ENCODE results near the gene DPP3.
"Not testable (repeated sequence)": the region's sequence is repeated elsewhere in the genome, so short reads cannot be mapped to it uniquely, and the experiment has no call there.

DPP3 gene, protein sequence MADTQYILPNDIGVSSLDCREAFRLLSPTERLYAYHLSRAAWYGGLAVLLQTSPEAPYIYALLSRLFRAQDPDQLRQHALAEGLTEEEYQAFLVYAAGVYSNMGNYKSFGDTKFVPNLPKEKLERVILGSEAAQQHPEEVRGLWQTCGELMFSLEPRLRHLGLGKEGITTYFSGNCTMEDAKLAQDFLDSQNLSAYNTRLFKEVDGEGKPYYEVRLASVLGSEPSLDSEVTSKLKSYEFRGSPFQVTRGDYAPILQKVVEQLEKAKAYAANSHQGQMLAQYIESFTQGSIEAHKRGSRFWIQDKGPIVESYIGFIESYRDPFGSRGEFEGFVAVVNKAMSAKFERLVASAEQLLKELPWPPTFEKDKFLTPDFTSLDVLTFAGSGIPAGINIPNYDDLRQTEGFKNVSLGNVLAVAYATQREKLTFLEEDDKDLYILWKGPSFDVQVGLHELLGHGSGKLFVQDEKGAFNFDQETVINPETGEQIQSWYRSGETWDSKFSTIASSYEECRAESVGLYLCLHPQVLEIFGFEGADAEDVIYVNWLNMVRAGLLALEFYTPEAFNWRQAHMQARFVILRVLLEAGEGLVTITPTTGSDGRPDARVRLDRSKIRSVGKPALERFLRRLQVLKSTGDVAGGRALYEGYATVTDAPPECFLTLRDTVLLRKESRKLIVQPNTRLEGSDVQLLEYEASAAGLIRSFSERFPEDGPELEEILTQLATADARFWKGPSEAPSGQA

GRCh38 chr11:66480117-66480938, at the start of gene DPP3:
Gene DPP3, plus strand, starts transcription at chr11:66480434. Its CDS starts 1,767 bp downstream, at chr11:66482201.
- H3K4me3 ChIP-seq (ENCODE audit: low read length), result peak within 1 kb of the TSS; percentile 84
- TF ChIP-seq ZNF274 (IDR thresholded peaks at IDR 0.05; ENCODE audit: low read depth, low read length), result no peak

DNA sequence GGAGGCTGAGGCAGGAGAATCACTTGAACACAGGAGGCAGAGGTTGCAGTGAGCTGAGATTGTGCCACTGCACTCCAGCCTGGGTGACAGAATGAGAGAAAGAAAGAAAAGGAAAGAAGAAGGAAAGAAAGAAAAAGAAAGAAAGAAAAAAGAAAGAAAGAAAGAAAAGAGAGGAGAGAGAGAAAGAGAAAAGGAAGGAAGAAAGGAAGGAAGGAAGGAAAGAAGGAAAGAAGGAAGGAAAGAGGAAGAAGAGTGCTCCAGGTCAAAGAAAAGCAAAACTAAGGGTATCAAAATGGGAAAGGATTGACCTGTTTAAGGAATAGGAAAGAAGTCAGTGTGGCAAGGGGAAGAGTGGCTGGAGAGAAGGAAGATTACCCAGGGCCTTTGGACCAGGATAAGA, 48.9 kb upstream of the DPP3 start:
- H3K4me3 ChIP-seq (ENCODE audit: low read length), result not testable (repeated sequence)

- not testable (repeated sequence) for H3K4me3 ChIP-seq (ENCODE audit: low read length)
Measured at GRCh38 chr11:66431871-66432329, 48.3 kb upstream of the DPP3 start.

DNA sequence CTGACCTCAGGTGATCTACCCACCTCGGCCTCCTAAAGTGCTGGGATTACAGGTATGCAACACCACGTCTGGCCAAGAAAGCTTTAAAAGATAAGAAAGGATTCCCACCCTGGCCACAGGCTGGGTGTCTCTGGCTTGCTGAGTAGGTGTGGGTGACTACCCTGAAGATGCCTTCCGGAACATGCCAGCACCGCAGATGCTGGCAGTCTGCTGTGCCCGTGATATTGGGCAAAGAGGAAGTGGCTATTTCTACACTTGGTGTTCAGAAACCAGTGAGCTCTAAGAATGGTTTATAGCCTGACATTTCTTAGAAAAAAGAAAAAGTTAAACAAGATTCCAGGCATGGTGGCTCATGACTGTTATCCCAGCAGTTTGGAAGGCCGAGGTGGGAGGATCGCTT, 47.6 kb upstream of the DPP3 start:
- no peak overlapping the region for H3K4me3 ChIP-seq (ENCODE audit: low read length)
- TF ChIP-seq ZNF274 (IDR thresholded peaks at IDR 0.05; ENCODE audit: low read depth, low read length), result no peak

GRCh38 chr11:66437979-66438503, 42.2 kb upstream of the DPP3 start:
- H3K4me3 ChIP-seq (ENCODE audit: low read length), result peak overlapping the region; percentile 83
- TF ChIP-seq ZNF274 (IDR thresholded peaks at IDR 0.05; ENCODE audit: low read depth, low read length), result no peak

GRCh38 chr11:66438504-66439466, 41.4 kb upstream of the DPP3 start, which contains the start of gene MRPL11:
Gene MRPL11, minus strand, starts transcription at chr11:66438848. Its CDS starts 94 bp downstream, at chr11:66438754.
- TF ChIP-seq ZNF274 (IDR thresholded peaks at IDR 0.05; ENCODE audit: low read depth, low read length), result no peak
- peak within 1 kb of the TSS; percentile 83 for H3K4me3 ChIP-seq (ENCODE audit: low read length)

DNA sequence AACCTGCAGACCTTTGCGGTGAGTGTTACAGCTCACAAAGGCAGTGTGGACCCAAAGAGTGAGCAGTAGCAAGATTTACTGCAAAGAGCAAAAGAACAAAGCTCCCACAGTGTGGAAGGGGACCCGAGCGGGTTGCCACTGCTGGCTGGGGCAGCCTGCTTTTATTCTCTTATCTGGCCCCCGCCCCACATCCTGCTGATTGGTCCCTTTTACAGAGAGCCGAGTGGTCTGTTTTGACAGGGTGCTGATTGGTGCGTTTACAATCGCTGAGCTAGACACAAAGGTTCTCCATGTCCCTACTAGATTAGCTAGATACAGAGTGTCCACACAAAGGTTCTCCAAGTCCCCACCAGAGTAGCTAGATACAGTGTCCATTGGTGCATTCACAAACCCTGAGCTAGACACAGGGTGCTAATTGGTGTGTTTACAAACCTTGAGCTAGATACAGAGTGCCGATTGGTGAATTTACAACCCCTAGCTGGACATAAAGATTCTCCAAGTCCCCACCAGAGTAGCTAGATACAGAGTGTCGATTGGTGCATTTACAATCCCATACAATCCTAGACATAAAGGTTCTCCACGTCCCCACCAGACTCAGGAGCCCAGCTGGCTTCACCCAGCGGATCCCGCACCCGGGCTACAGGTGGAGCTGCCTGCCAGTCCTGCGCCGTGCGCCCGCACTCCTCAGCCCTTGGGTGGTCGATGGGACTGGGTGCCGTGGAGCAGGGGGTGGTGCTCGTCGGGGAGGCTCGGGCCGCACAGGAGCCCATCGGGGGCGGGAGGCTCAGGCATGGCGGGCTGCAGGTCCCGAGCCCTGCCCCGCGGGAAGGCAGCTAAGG, 39.9 kb upstream of the DPP3 start:
- not testable (repeated sequence) for H3K4me3 ChIP-seq (ENCODE audit: low read length)

DNA sequence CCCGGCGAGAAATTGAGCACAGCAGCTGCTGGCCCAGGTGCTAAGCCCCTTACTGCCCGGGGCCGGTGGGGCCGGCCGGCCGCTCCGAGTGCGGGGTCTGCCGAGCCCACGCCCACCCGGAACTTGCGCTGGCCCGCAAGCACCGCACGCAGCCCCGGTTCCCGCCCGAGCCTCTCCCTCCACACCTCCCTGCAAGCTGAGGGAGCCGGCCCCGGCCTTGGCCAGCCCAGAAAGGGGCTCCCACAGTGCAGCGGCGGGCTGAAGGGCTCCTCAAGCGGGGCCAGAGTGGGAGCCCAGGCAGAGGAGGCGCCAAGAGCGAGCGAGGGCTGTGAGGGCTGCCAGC, 39.3 kb upstream of the DPP3 start:
- H3K4me3 ChIP-seq (ENCODE audit: low read length), result not testable (repeated sequence)

DNA sequence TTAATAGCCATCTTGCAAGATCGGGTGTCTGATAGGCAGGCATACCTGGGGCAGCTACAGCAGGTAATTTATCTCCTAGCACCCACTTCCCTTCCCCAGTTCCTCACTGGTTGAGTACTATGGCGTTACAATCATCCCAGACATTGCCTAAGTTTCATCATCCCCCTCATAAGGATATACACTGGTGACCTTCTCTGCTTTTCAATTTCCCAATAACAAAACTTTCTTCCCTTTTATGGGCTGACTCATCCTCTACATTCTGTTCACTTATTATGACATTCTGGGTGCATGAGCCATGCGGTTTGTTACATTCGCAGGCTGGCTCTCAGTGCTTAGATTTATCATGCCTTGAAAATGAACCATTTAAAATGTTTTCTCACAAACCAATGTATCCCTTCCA, 36.6 kb upstream of the DPP3 start:
- H3K4me3 ChIP-seq (ENCODE audit: low read length), result no peak overlapping the region
- no peak for TF ChIP-seq ZNF274 (IDR thresholded peaks at IDR 0.05; ENCODE audit: low read depth, low read length)

DNA sequence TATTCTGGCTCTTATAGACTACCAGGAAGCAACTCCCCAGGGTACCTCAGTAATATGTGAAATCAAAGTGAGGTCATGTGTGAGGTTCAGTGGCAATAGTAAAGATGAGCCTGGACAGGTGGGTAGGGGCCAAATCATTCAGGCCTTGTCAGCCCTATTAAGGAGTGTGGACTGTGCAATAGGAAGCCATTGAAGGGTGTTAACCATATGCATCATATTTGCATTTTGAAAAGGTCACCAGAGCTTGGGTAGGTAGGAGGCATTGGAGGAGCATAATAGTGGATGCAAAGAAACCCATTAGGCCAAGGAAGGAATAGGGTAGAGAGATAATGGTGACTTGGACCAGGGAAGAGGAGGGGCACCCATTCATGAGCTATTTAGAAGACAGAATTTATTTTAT, 33.2 kb upstream of the DPP3 start:
- no peak overlapping the region for H3K4me3 ChIP-seq (ENCODE audit: low read length)
- no peak for TF ChIP-seq ZNF274 (IDR thresholded peaks at IDR 0.05; ENCODE audit: low read depth, low read length)

DNA sequence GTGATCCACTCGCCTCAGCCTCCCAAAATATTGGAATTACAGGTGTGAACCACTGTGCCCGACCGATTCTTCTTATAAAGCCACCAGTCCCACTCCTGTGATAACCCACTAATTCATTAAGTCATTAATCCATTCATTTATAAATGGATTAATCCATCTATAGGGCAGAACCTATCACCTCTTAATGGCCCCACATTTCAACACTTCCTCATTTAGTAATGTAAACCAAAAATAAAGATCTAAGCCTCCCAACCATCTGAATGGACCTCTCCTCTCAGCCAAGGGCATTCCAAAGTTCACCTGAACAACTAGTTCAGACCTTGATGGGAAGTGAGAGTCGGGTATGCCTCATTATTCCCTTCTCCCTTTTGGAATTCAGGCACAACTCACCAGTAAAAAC, 31.7 kb upstream of the DPP3 start:
- no peak overlapping the region for H3K4me3 ChIP-seq (ENCODE audit: low read length)
- TF ChIP-seq ZNF274 (IDR thresholded peaks at IDR 0.05; ENCODE audit: low read depth, low read length), result no peak

DNA sequence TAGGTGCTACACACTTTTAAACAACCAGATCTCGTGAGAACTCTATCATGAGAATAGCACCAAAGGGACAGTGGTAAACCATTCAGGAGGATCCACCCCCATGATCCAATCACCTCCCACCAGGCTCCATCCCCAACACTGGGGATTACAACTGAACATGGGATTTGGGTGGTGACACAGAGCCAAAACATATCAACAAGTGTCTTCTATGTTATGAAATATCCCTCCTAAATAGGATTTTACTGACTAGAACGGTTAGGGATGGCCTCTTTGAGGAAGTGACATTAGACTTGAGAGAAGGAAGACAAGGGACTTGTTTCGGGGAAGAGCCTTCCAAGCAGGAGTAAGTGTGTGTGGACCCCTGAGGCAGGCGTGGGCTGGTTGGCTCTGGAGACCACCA, 29.7 kb upstream of the DPP3 start:
- no peak for TF ChIP-seq ZNF274 (IDR thresholded peaks at IDR 0.05; ENCODE audit: low read depth, low read length)
- H3K4me3 ChIP-seq (ENCODE audit: low read length), result no peak overlapping the region

DNA sequence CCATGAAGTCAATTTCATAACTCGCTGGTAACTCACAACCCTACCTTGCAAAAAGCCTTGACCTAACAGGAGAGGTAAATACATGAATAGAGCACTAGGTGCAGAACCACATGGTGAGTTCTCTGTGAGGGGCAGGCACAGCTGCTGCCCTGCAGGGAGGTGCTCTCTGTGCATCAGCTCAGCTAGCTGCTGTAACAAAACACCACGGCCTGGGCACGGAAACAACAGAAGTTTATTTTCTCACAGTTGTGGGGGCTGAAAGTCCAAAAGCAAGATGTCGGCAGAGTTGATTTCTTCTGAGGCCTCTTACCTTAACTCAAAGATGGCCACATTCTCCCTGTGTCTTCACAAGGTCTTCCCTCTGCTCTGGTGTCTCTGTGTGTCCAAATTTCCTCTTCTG, 28.6 kb upstream of the DPP3 start:
- no peak for TF ChIP-seq ZNF274 (IDR thresholded peaks at IDR 0.05; ENCODE audit: low read depth, low read length)
- H3K4me3 ChIP-seq (ENCODE audit: low read length), result no peak overlapping the region

Measured in GM08714 (cell line).